A549 (cell line): ENCODE results near the gene WDR82.
"Not testable (repeated sequence)": the region's sequence is repeated elsewhere in the genome, so short reads cannot be mapped to it uniquely, and the experiment has no call there.

Experiments
- CTCF ChIP-seq: fragments of >200 bp; sonication (Bioruptor Twin); formaldehyde crosslinking; IDR thresholded peaks from 3 replicates; pipeline ENCODE4 v1.5.1; 2016
- FOSB ChIP-seq: fragments of 250-450 bp; sonication (Bioruptor Pico); IDR thresholded peaks from 2 replicates; pipeline ENCODE4 v1.5.0; 2020; ENCODE audit warnings: mild to moderate bottlenecking, moderate library complexity
- POLR2A ChIP-seq: IDR thresholded peaks from 2 replicates; pipeline ENCODE4 v1.6.1; 2012; ENCODE audit warnings: mild to moderate bottlenecking, low read length
- REST ChIP-seq: fragments of 200-600 bp; sonication (generic); IDR thresholded peaks from 2 replicates; pipeline ENCODE4 v1.6.1; 2016; ENCODE audit warnings: antibody characterized with exemption, mild to moderate bottlenecking, moderate library complexity

DNA sequence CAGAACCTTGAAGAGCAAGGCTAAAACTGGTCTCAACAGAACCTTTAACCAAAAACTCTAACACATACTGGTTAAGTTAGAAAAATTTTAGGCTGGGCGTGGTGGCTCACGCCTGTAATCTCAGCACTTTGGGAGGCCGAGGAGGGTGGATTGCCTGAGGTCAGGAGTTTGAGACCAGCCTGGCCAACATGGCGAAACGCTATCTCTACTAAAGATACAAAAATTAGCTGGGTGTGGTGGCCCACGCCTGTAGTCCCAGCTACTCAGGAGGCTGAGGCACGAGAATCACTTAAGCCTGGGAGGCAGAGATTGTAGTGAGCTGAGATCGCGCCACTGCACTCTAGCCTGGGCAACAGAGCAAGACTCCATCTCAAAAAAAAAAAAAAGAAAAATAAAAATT is 6.3 kb downstream of the WDR82 start:
- not testable (repeated sequence) for TF ChIP-seq REST; CTCF; FOSB (CRISPR knock-in tag); POLR2A
